ENCODE results near the gene LMF1.
"Not testable (repeated sequence)": the region's sequence is repeated elsewhere in the genome, so short reads cannot be mapped to it uniquely, and the experiment has no call there.

Gene LMF1

GRCh38 chr16:948767-949166 lies 22.0 kb downstream of the LMF1 start:
- DNase-seq (ENCODE audit: low spot score) = not testable (repeated sequence)

GRCh38 chr16:947922-948303 lies 22.9 kb downstream of the LMF1 start:
- DNase-seq (ENCODE audit: low spot score) = not testable (repeated sequence)

- DNase-seq (ENCODE audit: low spot score) = no peak
Observed at GRCh38 chr16:947255-947921, 23.4 kb downstream of the LMF1 start.

- no peak for DNase-seq (ENCODE audit: low spot score)
Observed at GRCh38 chr16:946048-946395, 24.8 kb downstream of the LMF1 start.

GRCh38 chr16:945271-946047 lies 25.3 kb downstream of the LMF1 start:
- no peak for DNase-seq (ENCODE audit: low spot score)

GRCh38 chr16:943971-944370 lies 26.8 kb downstream of the LMF1 start:
- no peak for DNase-seq (ENCODE audit: low spot score)

- no peak for DNase-seq (ENCODE audit: low spot score)
Observed at GRCh38 chr16:942436-943060, 28.2 kb downstream of the LMF1 start.

- no peak for DNase-seq (ENCODE audit: low spot score)
Observed at GRCh38 chr16:939941-940340, 30.8 kb downstream of the LMF1 start.

- no peak for DNase-seq (ENCODE audit: low spot score)
Observed at GRCh38 chr16:939311-939710, 31.5 kb downstream of the LMF1 start.

GRCh38 chr16:938752-939151 lies 32.0 kb downstream of the LMF1 start:
- no peak for DNase-seq (ENCODE audit: low spot score)

GRCh38 chr16:938136-938535 lies 32.6 kb downstream of the LMF1 start:
- DNase-seq (ENCODE audit: low spot score) = no peak

GRCh38 chr16:937723-938122 lies 33.1 kb downstream of the LMF1 start:
- no peak for DNase-seq (ENCODE audit: low spot score)

GRCh38 chr16:937311-937710 lies 33.5 kb downstream of the LMF1 start:
- DNase-seq (ENCODE audit: low spot score) = no peak

GRCh38 chr16:935684-936083 lies 35.1 kb downstream of the LMF1 start:
- DNase-seq (ENCODE audit: low spot score) = no peak

GRCh38 chr16:934178-934577 lies 36.6 kb downstream of the LMF1 start:
- DNase-seq (ENCODE audit: low spot score) = no peak

GRCh38 chr16:933581-933980 lies 37.2 kb downstream of the LMF1 start:
- no peak for DNase-seq (ENCODE audit: low spot score)

- DNase-seq (ENCODE audit: low spot score) = no peak
Observed at GRCh38 chr16:932831-933330, 37.9 kb downstream of the LMF1 start.

GRCh38 chr16:931626-932500 lies 38.9 kb downstream of the LMF1 start:
- no peak for DNase-seq (ENCODE audit: low spot score)

GRCh38 chr16:931171-931570 lies 39.6 kb downstream of the LMF1 start:
- no peak for DNase-seq (ENCODE audit: low spot score)

- no peak for DNase-seq (ENCODE audit: low spot score)
Observed at GRCh38 chr16:930511-930910, 40.3 kb downstream of the LMF1 start.

- DNase-seq (ENCODE audit: low spot score) = no peak
Observed at GRCh38 chr16:930076-930475, 40.7 kb downstream of the LMF1 start.

All from RKO (cell line).